H1 (cell line): ENCODE results near the gene TIMP4. TPM values are rescaled to one million over a fixed set of nuclear protein-coding genes. Genes with fewer than 3 reads are reported as not detected.

Source experiments
- CTCF ChIA-PET: fragments of 300-600 bp; sonication (Branson Sonifier 250); formaldehyde crosslinking; loops from one replicate; lab custom pipeline; 2021; ENCODE audit not compliant: partially characterized antibody; lab: Charles Lee
- POLR2A ChIA-PET: fragments of 300-600 bp; sonication (Branson Sonifier 250); formaldehyde crosslinking; loops from one replicate; lab custom pipeline; 2021; ENCODE audit warnings: inconsistent platforms; ENCODE audit not compliant: partially characterized antibody; lab: Charles Lee
- DNase-seq, 2 experiments: peaks; one replicate each; pipeline versions ENCODE4 v3.0.0 to v3.0.0-alpha.2; 2010 to 2022; ENCODE audit warnings: low spot score in 2 of 2, low read depth in 1 of 2, mixed read lengths in 1 of 2
- FAIRE-seq: peaks from 2 replicates; lab custom pipeline; 2011; peaks lifted over from hg19 to GRCh38; lab: Jason Lieb, UNC
- H2AFZ ChIP-seq: 2 replicates; pipeline ENCODE4 v1.8.1; 2012; ENCODE audit warnings: low read length, inconsistent platforms
- H2AK5ac ChIP-seq: 2 replicates; pipeline ENCODE4 v1.6.1; 2013; ENCODE audit warnings: low read depth, low read length
- H2BK120ac ChIP-seq: replicated peaks from 2 replicates; pipeline ENCODE3; 2013; ENCODE audit warnings: low read depth, low read length, inconsistent platforms
- H2BK12ac ChIP-seq: 2 replicates; pipeline ENCODE4 v1.6.1; 2013; ENCODE audit warnings: low read depth, low read length
- H2BK15ac ChIP-seq: 2 replicates; pipeline ENCODE4 v1.6.1; 2013; ENCODE audit warnings: low read length
- H2BK20ac ChIP-seq: 2 replicates; pipeline ENCODE4 v1.6.1; 2013; ENCODE audit warnings: low read length
- H2BK5ac ChIP-seq: 2 replicates; pipeline ENCODE4 v1.6.1; 2013; ENCODE audit warnings: low read depth, low read length
- H3K14ac ChIP-seq: 2 replicates; pipeline ENCODE4 v1.6.1; 2013; ENCODE audit warnings: inconsistent platforms; ENCODE audit not compliant: insufficient read length
- H3K18ac ChIP-seq: 2 replicates; pipeline ENCODE4 v1.6.1; 2013; ENCODE audit warnings: low read length; ENCODE audit errors: extremely low read depth
- H3K23ac ChIP-seq: 2 replicates; pipeline ENCODE4 v1.6.1; 2013; ENCODE audit warnings: inconsistent platforms; ENCODE audit not compliant: insufficient read length
- H3K23me2 ChIP-seq: 2 replicates; pipeline ENCODE4 v1.6.1; 2013; ENCODE audit warnings: low read depth, low read length
- H3K27ac ChIP-seq: 2 replicates; pipeline ENCODE4 v1.6.1; 2011; ENCODE audit warnings: low read depth, low read length, inconsistent platforms
- H3K27me3 ChIP-seq, 4 experiments: replicated peaks in 1 of 4; 1 replicate in 1 of 4; 2 replicates in 3 of 4; pipeline versions ENCODE4 v1.6.1 to v1.8.1; 2011 to 2013; ENCODE audit warnings: low read length in 3 of 4, mild to moderate bottlenecking in 3 of 4, inconsistent platforms in 2 of 4, mixed read lengths in 2 of 4, moderate library complexity in 1 of 4; ENCODE audit not compliant: control insufficient read depth in 3 of 4, insufficient read depth in 3 of 4; ENCODE audit errors: extremely low read depth in 1 of 4
- H3K36me3 ChIP-seq, 4 experiments: 2 replicates each; pipeline versions ENCODE4 v1.6.1 to v1.8.1; 2011 to 2013; ENCODE audit warnings: mild to moderate bottlenecking in 4 of 4, low read length in 3 of 4, moderate library complexity in 2 of 4, control low read depth in 1 of 4, inconsistent platforms in 1 of 4; ENCODE audit not compliant: insufficient read depth in 4 of 4, control insufficient read depth in 2 of 4
- H3K4ac ChIP-seq: replicated peaks from 2 replicates; pipeline ENCODE3; 2013; ENCODE audit warnings: low read length, low read depth, mixed read lengths, inconsistent platforms; ENCODE audit not compliant: insufficient read length
- H3K4me1 ChIP-seq, 4 experiments: replicated peaks in 1 of 4; 1 replicate in 1 of 4; 2 replicates in 3 of 4; pipeline versions ENCODE4 v1.6.1 to v1.8.1; 2011 to 2013; ENCODE audit warnings: low read length in 3 of 4, inconsistent platforms in 2 of 4, mixed read lengths in 1 of 4; ENCODE audit not compliant: insufficient read depth in 4 of 4, control insufficient read depth in 3 of 4
- H3K4me2 ChIP-seq, 2 experiments: 2 replicates each; pipeline versions ENCODE4 v1.6.1 to v1.8.1; 2011 to 2013; ENCODE audit warnings: low read depth in 2 of 2, low read length in 2 of 2, control low read depth in 1 of 2, inconsistent platforms in 1 of 2, mild to moderate bottlenecking in 1 of 2; ENCODE audit not compliant: insufficient read depth in 1 of 2
- H3K4me3 ChIP-seq, 4 experiments: fragments of 200-600, 300-600 bp in 1 of 4; sonication (generic), shearing (Covaris generic), sonication (Bioruptor Twin) in 1 of 4; 2 replicates each; pipeline versions ENCODE4 v1.5.1 to v1.8.1; 2011 to 2016; ENCODE audit warnings: low read length in 4 of 4, low read depth in 3 of 4, control low read depth in 2 of 4, inconsistent platforms in 2 of 4, mild to moderate bottlenecking in 2 of 4, mixed read lengths in 1 of 4, moderate library complexity in 1 of 4; ENCODE audit not compliant: insufficient read depth in 2 of 4; ENCODE audit errors: extremely low read depth in 1 of 4
- H3K56ac ChIP-seq: replicated peaks from 2 replicates; pipeline ENCODE3; 2013; ENCODE audit warnings: low read depth, mild to moderate bottlenecking, mixed read lengths, low read length, inconsistent platforms; ENCODE audit not compliant: insufficient read length
- H3K79me1 ChIP-seq: 2 replicates; pipeline ENCODE4 v1.6.1; 2013; ENCODE audit warnings: low read depth, low read length, control low read depth
- H3K79me2 ChIP-seq, 2 experiments: 2 replicates each; pipeline versions ENCODE4 v1.6.1 to v1.8.1; 2012 to 2013; ENCODE audit warnings: low read length in 2 of 2, mild to moderate bottlenecking in 2 of 2, inconsistent platforms in 1 of 2; ENCODE audit not compliant: insufficient read depth in 2 of 2, control insufficient read depth in 1 of 2
- H3K9ac ChIP-seq, 4 experiments: replicated peaks in 1 of 4; 1 replicate in 1 of 4; 2 replicates in 3 of 4; pipeline versions ENCODE4 v1.6.1 to v1.8.1; 2011 to 2013; ENCODE audit warnings: low read depth in 3 of 4, low read length in 3 of 4, control low read depth in 2 of 4, mild to moderate bottlenecking in 2 of 4, moderate library complexity in 2 of 4, inconsistent platforms in 1 of 4; ENCODE audit errors: extremely low read depth in 1 of 4
- H3K9me3 ChIP-seq, 2 experiments: 2 replicates each; pipeline versions ENCODE4 v1.6.1 to v1.8.1; 2012 to 2013; ENCODE audit warnings: mild to moderate bottlenecking in 2 of 2, moderate library complexity in 2 of 2, control low read depth in 1 of 2, inconsistent platforms in 1 of 2, low read depth in 1 of 2, low read length in 1 of 2, mixed read lengths in 1 of 2; ENCODE audit not compliant: insufficient read depth in 2 of 2
- H4K20me1 ChIP-seq, 2 experiments: replicated peaks in 1 of 2; 2 replicates each; pipeline versions ENCODE3 to v1.8.1; 2011 to 2013; ENCODE audit warnings: inconsistent platforms in 2 of 2, low read length in 2 of 2, mild to moderate bottlenecking in 1 of 2; ENCODE audit not compliant: insufficient read depth in 2 of 2, control insufficient read depth in 1 of 2
- H4K5ac ChIP-seq: 2 replicates; pipeline ENCODE4 v1.6.1; 2013; ENCODE audit warnings: low read length, low read depth, mixed read lengths, inconsistent platforms; ENCODE audit not compliant: insufficient read length
- H4K8ac ChIP-seq: 2 replicates; pipeline ENCODE4 v1.8.0; 2013; ENCODE audit warnings: mild to moderate bottlenecking, moderate library complexity, low read length, inconsistent platforms; ENCODE audit not compliant: insufficient read depth; ENCODE audit errors: extremely low read depth
- H4K91ac ChIP-seq: replicated peaks from 2 replicates; pipeline ENCODE3; 2013; ENCODE audit warnings: low read length, mixed read lengths, inconsistent platforms; ENCODE audit not compliant: insufficient read length
- CREB1 ChIP-seq: IDR thresholded peaks from 2 replicates; pipeline ENCODE4 v1.6.1; 2012; ENCODE audit warnings: inconsistent platforms
- CTCF ChIP-seq, 3 experiments: IDR thresholded peaks; 1 replicate in 2 of 3; 2 replicates in 1 of 3; pipeline versions ENCODE4 v1.5.1 to v1.6.1; 2011; ENCODE audit warnings: low read length in 3 of 3, mild to moderate bottlenecking in 3 of 3, inconsistent platforms in 2 of 3, low read depth in 1 of 3, moderate library complexity in 1 of 3; ENCODE audit not compliant: insufficient read depth in 1 of 3; ENCODE audit errors: control extremely low read depth in 1 of 3
- HDAC6 ChIP-seq: IDR thresholded peaks from one replicate; pipeline ENCODE4 v1.7.1; 2012; ENCODE audit warnings: low read depth, mild to moderate bottlenecking, inconsistent platforms, low read length, moderate library complexity
- KDM5A ChIP-seq: fragments of 200-600 bp; IDR thresholded peaks from 2 replicates; pipeline ENCODE4 v1.7.1; 2012; ENCODE audit warnings: mild to moderate bottlenecking, low read length, inconsistent platforms, mixed read lengths
- MAX ChIP-seq: IDR thresholded peaks from 2 replicates; pipeline ENCODE4 v1.6.1; 2012; ENCODE audit warnings: inconsistent platforms
- POU5F1 ChIP-seq: IDR thresholded peaks from 2 replicates; pipeline ENCODE4 v1.6.1; 2011; ENCODE audit warnings: low read depth, mild to moderate bottlenecking, low read length, moderate library complexity
- RAD21 ChIP-seq, 2 experiments: IDR thresholded peaks in 1 of 2; conservative IDR thresholded peaks in 1 of 2; 2 replicates each; pipeline ENCODE4 v1.6.1; 2011; ENCODE audit warnings: low read depth in 2 of 2, low read length in 2 of 2, improper control_type of control experiment in 1 of 2, inconsistent platforms in 1 of 2, mild to moderate bottlenecking in 1 of 2, moderate library complexity in 1 of 2
- SIN3A ChIP-seq, 2 experiments: IDR thresholded peaks in 1 of 2; conservative IDR thresholded peaks in 1 of 2; 2 replicates each; pipeline ENCODE4 v1.6.1; 2011 to 2012; ENCODE audit warnings: low read length in 2 of 2, improper control_type of control experiment in 1 of 2, low read depth in 1 of 2, mild to moderate bottlenecking in 1 of 2
- TBP ChIP-seq: IDR thresholded peaks from 2 replicates; pipeline ENCODE4 v1.6.1; 2011; ENCODE audit warnings: low read depth, low read length, improper control_type of control experiment
- WGBS, 2 experiments: shearing (Covaris generic) in 1 of 2; methylation state at CpG; one replicate each; pipeline versions ENCODE4 v1.1.6 to v1.1.7; 2013 to 2015; ENCODE audit warnings: low lambda C conversion rate in 2 of 2, mixed read lengths in 2 of 2, inconsistent platforms in 1 of 2, low coverage in 1 of 2, missing lambda C conversion rate in 1 of 2; ENCODE audit not compliant: insufficient replicate concordance in 2 of 2, insufficient coverage in 1 of 2, insufficient read length in 1 of 2; ENCODE audit errors: extremely low coverage in 1 of 2, missing lambda C conversion rate in 1 of 2; 5-methylcytosine and 5-hydroxymethylcytosine counted together
- polyA plus RNA-seq, 7 experiments: library from polyadenylated mRNA; depleted of rRNA in 3 of 7; stranded (reverse) in 5 of 7; unstranded in 2 of 7; fragments of >200 nt in 5 of 7; fragments of 200-250 nt in 2 of 7; gene quantifications; 1 replicate in 5 of 7; 2 replicates in 1 of 7; 4 replicates in 1 of 7; pipeline versions ENCODE4 v1.2.1 to v1.2.3, GENCODE V29; 2011 to 2013; ENCODE audit warnings: missing spikeins in 2 of 7, mixed read lengths in 2 of 7
- total RNA-seq: library from RNA; stranded (reverse); fragmentation: NEBNext Ultra II Directional; extraction: Animal tissue kit (Norgen Biotek cat#: 25700); gene quantifications from 2 replicates; pipeline ENCODE4 v1.2.1, GENCODE V29; 2021

The TIMP4 gene
- total and polyA plus RNA-seq, 2 of the 8 experiments (the other 6 are each of a cell fraction or from before 2014, with no cell fraction given), result 5.1 to 8.7 TPM

GRCh38 chr3:12194669-12195161 lies 36.0 kb upstream of the TIMP4 start:
- FAIRE-seq (no peak), DNase-seq (no peak)
- no peaks in the 10 kb centered on the region for H3K79me1 ChIP-seq
- H4K8ac ChIP-seq, result no peak overlapping the region
- H3K27me3 ChIP-seq, result no peaks in the 10 kb centered on the region
- no peaks in the 10 kb centered on the region; the same call in 1 of the 2 replicates for H3K23me2 ChIP-seq
- H3K23ac ChIP-seq, result no peak overlapping the region
- H2AFZ ChIP-seq, result no peak overlapping the region
- WGBS, 2 experiments, result 98% methylated on average over 3 of the region's 3 CpGs; no CpG with 5 or more reads in 1 of the 2 experiments
- H3K18ac ChIP-seq, result no peak overlapping the region
- no peak overlapping the region for H3K14ac ChIP-seq
- no peaks in the 10 kb centered on the region for H3K36me3 ChIP-seq
- H2BK15ac ChIP-seq, result no peak overlapping the region
- POLR2A ChIA-PET, result no interaction called here
- no peak overlapping the region for H2BK20ac ChIP-seq
- peaks cover 0 to 2% (median 0%) of the 10 kb centered on the region in 4 experiments; a peak in 1 of 7 replicates for H3K4me1 ChIP-seq
- no peak overlapping the region for H2BK5ac ChIP-seq
- H4K91ac ChIP-seq, result no peak overlapping the region
- H3K56ac ChIP-seq, result no peak overlapping the region
- no peak overlapping the region for H3K4me3 ChIP-seq
- no peak overlapping the region for H2AK5ac ChIP-seq
- no peaks in the 10 kb centered on the region for H3K9me3 ChIP-seq
- no peak overlapping the region for H3K4ac ChIP-seq
- CTCF ChIA-PET, result interaction anchor here (0.7 to 3.7 kb wide), 6 partner anchors 11 to 285 kb away, joined by 3 to 13 read pairs (median 4); no protein-coding TSS in a partner anchor
- H3K27ac ChIP-seq, result no peak overlapping the region
- no peaks in the 10 kb centered on the region for H3K79me2 ChIP-seq
- TF ChIP-seq KDM5A, result no peak
- TF ChIP-seq HDAC6, result no peak
- no peak for TF ChIP-seq SIN3A (conservative IDR thresholded peaks at IDR 0.05 in 1 of 2, IDR thresholded peaks at IDR 0.05 in 1 of 2; ENCODE audit: low read depth in 1 of 2, low read length in 2 of 2)
- peak; percentile 12 to 66 (median 42) for TF ChIP-seq CTCF (IDR thresholded peaks at IDR 0.05; ENCODE audit: control extremely low read depth in 1 of 3, insufficient read depth in 1 of 3, low read depth in 1 of 3, low read length in 3 of 3)
- TF ChIP-seq RAD21 (IDR thresholded peaks at IDR 0.05 in 1 of 2, conservative IDR thresholded peaks at IDR 0.05 in 1 of 2; ENCODE audit: low read depth in 2 of 2, low read length in 2 of 2), result peak in 1 of 2 experiments; percentile 11; a peak in 2 of 4 replicates
- TF ChIP-seq TBP, result no peak
- TF ChIP-seq MAX, result no peak
- TF ChIP-seq POU5F1, result no peak
- no peak for TF ChIP-seq CREB1
- H2BK120ac ChIP-seq, result no peak overlapping the region
- no peak overlapping the region for H4K5ac ChIP-seq
- no peak overlapping the region for H2BK12ac ChIP-seq
- H3K9ac ChIP-seq, result no peak overlapping the region
- no peak overlapping the region for H3K4me2 ChIP-seq
- H4K20me1 ChIP-seq, result no peaks in the 10 kb centered on the region
